Measurements from ENCODE around the gene GCK.
"Not testable (repeated sequence)": the region's sequence is repeated elsewhere in the genome, so short reads cannot be mapped to it uniquely, and the experiment has no call there.

GCK gene

GRCh38 chr7:44139311-44140010 lies 49.8 kb downstream of the GCK start:
- DNase-seq, result no peak

- DNase-seq, result no peak
These were observed 50.5 kb downstream of the GCK start for GRCh38 chr7:44138698-44139097.

- no peak for DNase-seq
These were observed 52.5 kb downstream of the GCK start for GRCh38 chr7:44136731-44137130.

- no peak for DNase-seq
These were observed 54.2 kb downstream of the GCK start for GRCh38 chr7:44134943-44135628.

GRCh38 chr7:44133295-44133694 lies 55.9 kb downstream of the GCK start:
- no peak for DNase-seq

- no peak for DNase-seq
These were observed 57.2 kb downstream of the GCK start for GRCh38 chr7:44132039-44132438.

- peak; percentile 16 for DNase-seq
These were observed 57.8 kb downstream of the GCK start for GRCh38 chr7:44131173-44132029.

GRCh38 chr7:44128721-44129582 lies 60.3 kb downstream of the GCK start:
- no peak for DNase-seq

GRCh38 chr7:44127161-44127560 lies 62.1 kb downstream of the GCK start:
- DNase-seq, result no peak

- not testable (repeated sequence) for DNase-seq
These were observed 62.7 kb downstream of the GCK start for GRCh38 chr7:44126574-44126973.

GRCh38 chr7:44124822-44125202 lies 64.4 kb downstream of the GCK start:
- no peak for DNase-seq

GRCh38 chr7:44123190-44124003 lies 65.8 kb downstream of the GCK start, which contains the start of gene POLD2:
Gene POLD2 (minus strand): TSS chr7:44123548. CDS start chr7:44122053, 1,495 bp downstream.
- peak; percentile 98 for DNase-seq

GRCh38 chr7:44122529-44122928 lies 66.7 kb downstream of the GCK start:
- DNase-seq, result no peak

- no peak for DNase-seq
These were observed 67.3 kb downstream of the GCK start for GRCh38 chr7:44121761-44122420.

- no peak for DNase-seq
These were observed 68.8 kb downstream of the GCK start for GRCh38 chr7:44120395-44120794.

- no peak for DNase-seq
These were observed 69.3 kb downstream of the GCK start for GRCh38 chr7:44119829-44120380.

- no peak for DNase-seq
These were observed 71.3 kb downstream of the GCK start for GRCh38 chr7:44117801-44118429.

- DNase-seq, result no peak
These were observed 72.2 kb downstream of the GCK start for GRCh38 chr7:44116789-44117666.

GRCh38 chr7:44116087-44116788 lies 73.0 kb downstream of the GCK start:
- DNase-seq, result no peak
